Measurements from ENCODE around the gene CCT3.
"Not testable (repeated sequence)": the region's sequence is repeated elsewhere in the genome, so short reads cannot be mapped to it uniquely, and the experiment has no call there.

The CCT3 gene

GRCh38 chr1:156338180-156338976 is at the start of gene CCT3, which contains the start of gene TSACC:
Gene CCT3, minus strand, starts transcription at chr1:156338292. Its CDS starts 108 bp downstream, at chr1:156338184.
Gene TSACC, plus strand, starts transcription at chr1:156338526. Its CDS starts 1,232 bp downstream, at chr1:156339758.
- DNase-seq, result peak; percentile 99

- DNase-seq, result no peak
Measured at GRCh38 chr1:156387870-156388173, 49.7 kb upstream of the CCT3 start.

- DNase-seq, result no peak
Measured at GRCh38 chr1:156386949-156387869, 49.1 kb upstream of the CCT3 start.

- no peak for DNase-seq
Measured at GRCh38 chr1:156386134-156386901, 48.2 kb upstream of the CCT3 start.

GRCh38 chr1:156385534-156386031 is 47.5 kb upstream of the CCT3 start:
- peak; percentile 54 for DNase-seq

- DNase-seq, result no peak
Measured at GRCh38 chr1:156384658-156385057, 46.6 kb upstream of the CCT3 start.

- DNase-seq, result no peak
Measured at GRCh38 chr1:156384007-156384406, 45.9 kb upstream of the CCT3 start.

- DNase-seq, result peak; percentile 17
Measured at GRCh38 chr1:156383023-156383422, 44.9 kb upstream of the CCT3 start.

GRCh38 chr1:156382561-156382960 is 44.5 kb upstream of the CCT3 start:
- DNase-seq, result no peak

GRCh38 chr1:156379420-156380165 is 41.5 kb upstream of the CCT3 start:
- DNase-seq, result no peak

GRCh38 chr1:156378557-156378956 is 40.5 kb upstream of the CCT3 start:
- DNase-seq, result no peak

GRCh38 chr1:156376958-156377919 is 39.1 kb upstream of the CCT3 start:
- no peak for DNase-seq

- DNase-seq, result no peak
Measured at GRCh38 chr1:156376146-156376545, 38.1 kb upstream of the CCT3 start.

- DNase-seq, result no peak
Measured at GRCh38 chr1:156373546-156373945, 35.5 kb upstream of the CCT3 start.

GRCh38 chr1:156372876-156373275 is 34.8 kb upstream of the CCT3 start:
- DNase-seq, result no peak

GRCh38 chr1:156372265-156372586 is 34.1 kb upstream of the CCT3 start:
- no peak for DNase-seq

GRCh38 chr1:156371553-156372264 is 33.6 kb upstream of the CCT3 start:
- no peak for DNase-seq

- not testable (repeated sequence) for DNase-seq
Measured at GRCh38 chr1:156369685-156370286, 31.7 kb upstream of the CCT3 start.

GRCh38 chr1:156368889-156369684 is 31.0 kb upstream of the CCT3 start, which contains the start of gene RHBG:
Gene RHBG, plus strand, starts transcription at chr1:156369211. Its CDS starts 39 bp downstream, at chr1:156369250.
- DNase-seq, result peak; percentile 45
